ENCODE data around the gene TOX4.

- TF ChIP-seq POLR2AphosphoS5 (IDR thresholded peaks at IDR 0.05; ENCODE audit: low read depth, low read length) (no peak), POLR2A (IDR thresholded peaks at IDR 0.05; ENCODE audit: low read depth, low read length) (no peak), TAF1 (IDR thresholded peaks at IDR 0.05; ENCODE audit: low read depth, low read length) (no peak), POU2F2 (IDR thresholded peaks at IDR 0.05; ENCODE audit: low read depth, low read length) (no peak)
These were observed 24.6 kb downstream of the TOX4 start for GRCh38 chr14:21501568-21501967.
